Mesodermal cell (in vitro differentiated cells): Measurements from ENCODE around the gene GCNA.
"Not testable (repeated sequence)": the region's sequence is repeated elsewhere in the genome, so short reads cannot be mapped to it uniquely, and the experiment has no call there.

Experiments
- H3K27ac ChIP-seq: 2 replicates; pipeline ENCODE4 v1.7.0; 2013; ENCODE audit warnings: mild to moderate bottlenecking, low read depth, low read length, moderate library complexity; ENCODE audit not compliant: severe bottlenecking
- H3K36me3 ChIP-seq: 2 replicates; pipeline ENCODE4 v1.7.1; 2013; ENCODE audit warnings: mild to moderate bottlenecking, low read length, moderate library complexity; ENCODE audit not compliant: control insufficient read depth, insufficient read depth
- H3K4me1 ChIP-seq: one replicate; pipeline ENCODE4 v1.7.1; 2013; ENCODE audit warnings: mild to moderate bottlenecking, low read length; ENCODE audit not compliant: insufficient read depth, control insufficient read depth, poor library complexity, severe bottlenecking
- H3K4me3 ChIP-seq: 2 replicates; pipeline ENCODE4 v1.7.0; 2013; ENCODE audit warnings: low read length, control low read depth, mild to moderate bottlenecking; ENCODE audit not compliant: insufficient read depth, poor library complexity, severe bottlenecking; ENCODE audit errors: extremely low read depth
- H3K9me3 ChIP-seq: 2 replicates; pipeline ENCODE4 v1.7.1; 2013; ENCODE audit warnings: mild to moderate bottlenecking, low read length, moderate library complexity; ENCODE audit not compliant: control insufficient read depth
- WGBS, 2 experiments: methylation state at CpG; one replicate each; pipeline ENCODE4 v1.1.5; 2013; ENCODE audit warnings: missing lambda C conversion rate in 2 of 2; ENCODE audit not compliant: insufficient coverage in 2 of 2; 5-methylcytosine and 5-hydroxymethylcytosine counted together

Gene GCNA

GRCh38 chrX:71638409-71638808 lies 60.2 kb downstream of the GCNA start:
- Histone ChIP-seq H3K9me3 (no peaks in the 10 kb centered on the region), H3K4me3 (no peak overlapping the region), H3K27ac (no peak overlapping the region), H3K4me1 (peaks cover 5% of the 10 kb centered on the region), H3K36me3 (no peaks in the 10 kb centered on the region)
- WGBS, 2 experiments, result no CpG with 5 or more reads among the region's 4 CpGs

GRCh38 chrX:71640002-71640401 lies 61.8 kb downstream of the GCNA start:
- WGBS, 2 experiments, result 93 to 100% methylated on average over 2 to 3 of the region's 4 CpGs
- Histone ChIP-seq H3K36me3 (no peaks in the 10 kb centered on the region), H3K9me3 (no peaks in the 10 kb centered on the region), H3K4me3 (no peak overlapping the region), H3K27ac (no peak overlapping the region), H3K4me1 (peaks cover 5% of the 10 kb centered on the region)

- not testable (repeated sequence) for H3K4me3 ChIP-seq, H3K36me3 ChIP-seq, H3K9me3 ChIP-seq, H3K27ac ChIP-seq, H3K4me1 ChIP-seq
- WGBS, 2 experiments, result 100% methylated on average over 1 of the region's 6 CpGs; no CpG with 5 or more reads in 1 of the 2 experiments
Measured at GRCh38 chrX:71644406-71644805, 66.2 kb downstream of the GCNA start.

GRCh38 chrX:71650333-71650969 lies 72.2 kb downstream of the GCNA start:
- H3K4me1 ChIP-seq, result no peaks in the 10 kb centered on the region
- no peaks in the 10 kb centered on the region for H3K36me3 ChIP-seq
- H3K27ac ChIP-seq, result no peak overlapping the region
- no peaks in the 10 kb centered on the region for H3K9me3 ChIP-seq
- no peak overlapping the region for H3K4me3 ChIP-seq
- no CpG with 5 or more reads among the region's 4 CpGs for WGBS, 2 experiments

- Histone ChIP-seq H3K9me3 (no peaks in the 10 kb centered on the region), H3K4me1 (no peaks in the 10 kb centered on the region), H3K27ac (no peak overlapping the region), H3K36me3 (no peaks in the 10 kb centered on the region), H3K4me3 (no peak overlapping the region)
- 100% methylated on average over 1 of the region's 2 CpGs; no CpG with 5 or more reads in 1 of the 2 experiments for WGBS, 2 experiments
Measured at GRCh38 chrX:71652405-71652804, 74.2 kb downstream of the GCNA start.

GRCh38 chrX:71653344-71653743 lies 75.1 kb downstream of the GCNA start:
- H3K36me3 ChIP-seq, result no peaks in the 10 kb centered on the region
- 86% methylated on average over 1 of the region's 2 CpGs; no CpG with 5 or more reads in 1 of the 2 experiments for WGBS, 2 experiments

GRCh38 chrX:71657267-71657666 lies 79.0 kb downstream of the GCNA start:
- Histone ChIP-seq H3K36me3 (no peaks in the 10 kb centered on the region), H3K27ac (no peak overlapping the region), H3K4me1 (no peaks in the 10 kb centered on the region), H3K9me3 (no peaks in the 10 kb centered on the region), H3K4me3 (no peak overlapping the region)
- WGBS, 2 experiments, result 100% methylated on average over 1 to 2 of the region's 4 CpGs

More at GRCh38 chrX:71653344-71653743, 75.1 kb downstream of the GCNA start:
- no peak overlapping the region for H3K4me3 ChIP-seq
- H3K27ac ChIP-seq, result no peak overlapping the region
- no peaks in the 10 kb centered on the region for H3K4me1 ChIP-seq
- H3K9me3 ChIP-seq, result no peaks in the 10 kb centered on the region

- H3K9me3 ChIP-seq, result no peaks in the 10 kb centered on the region
- H3K4me3 ChIP-seq, result no peak overlapping the region
- H3K27ac ChIP-seq, result no peak overlapping the region
- no peaks in the 10 kb centered on the region for H3K36me3 ChIP-seq
- H3K4me1 ChIP-seq, result no peaks in the 10 kb centered on the region
- WGBS, 2 experiments, result 86% methylated on average over 1 of the region's 3 CpGs; no CpG with 5 or more reads in 1 of the 2 experiments
Measured at GRCh38 chrX:71659342-71659741, 81.1 kb downstream of the GCNA start.

- Histone ChIP-seq H3K36me3 (no peaks in the 10 kb centered on the region), H3K9me3 (no peaks in the 10 kb centered on the region), H3K4me3 (no peak overlapping the region), H3K27ac (no peak overlapping the region), H3K4me1 (no peaks in the 10 kb centered on the region)
- no CpG with 5 or more reads among the region's 6 CpGs for WGBS, 2 experiments
Measured at GRCh38 chrX:71659959-71660358, 81.7 kb downstream of the GCNA start.

DNA sequence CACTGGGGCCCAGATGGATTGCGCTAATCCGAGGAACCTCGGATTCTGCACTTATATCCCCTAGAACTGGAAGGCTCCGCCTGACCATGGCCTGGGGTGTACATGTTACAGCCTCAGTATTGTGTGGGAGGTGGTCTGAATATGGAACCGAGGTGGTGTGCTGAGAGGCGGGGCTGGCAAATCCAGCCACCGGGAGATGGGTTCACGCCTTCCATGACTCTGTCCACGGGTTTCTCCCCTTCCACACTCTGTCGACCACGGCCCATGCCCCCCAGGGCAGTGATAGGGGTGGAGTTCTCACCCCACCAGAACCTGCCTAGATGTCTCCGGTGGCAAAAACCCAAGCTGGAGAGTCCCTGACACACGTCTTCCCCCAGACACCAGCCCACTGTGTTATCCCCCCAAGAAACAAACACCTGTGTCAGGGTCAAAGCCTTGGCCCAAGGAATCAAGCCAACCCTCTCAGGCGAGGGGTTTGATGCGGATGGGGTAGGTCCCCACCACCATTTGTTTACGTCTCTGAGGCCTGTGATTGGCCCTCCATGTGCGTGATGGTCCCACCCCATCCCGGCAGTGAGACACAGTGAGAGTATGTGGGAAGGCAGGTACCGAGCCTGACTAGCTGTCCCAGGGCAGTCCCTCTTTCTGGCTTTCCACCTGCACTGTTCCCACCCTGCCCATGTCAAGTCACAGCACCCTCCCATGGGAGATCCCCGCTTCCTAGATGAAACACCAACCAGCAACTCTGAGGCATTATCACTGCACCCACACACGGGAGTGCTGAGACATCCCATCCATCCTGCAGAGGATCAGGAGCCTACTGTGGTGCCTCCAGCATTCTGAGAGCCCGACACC lies 82.6 kb downstream of the GCNA start:
- Histone ChIP-seq H3K9me3 (no peaks in the 10 kb centered on the region), H3K4me1 (no peaks in the 10 kb centered on the region), H3K27ac (no peak overlapping the region), H3K4me3 (no peak overlapping the region), H3K36me3 (no peaks in the 10 kb centered on the region)
- 94 to 96% methylated on average over 3 of the region's 22 CpGs for WGBS, 2 experiments

DNA sequence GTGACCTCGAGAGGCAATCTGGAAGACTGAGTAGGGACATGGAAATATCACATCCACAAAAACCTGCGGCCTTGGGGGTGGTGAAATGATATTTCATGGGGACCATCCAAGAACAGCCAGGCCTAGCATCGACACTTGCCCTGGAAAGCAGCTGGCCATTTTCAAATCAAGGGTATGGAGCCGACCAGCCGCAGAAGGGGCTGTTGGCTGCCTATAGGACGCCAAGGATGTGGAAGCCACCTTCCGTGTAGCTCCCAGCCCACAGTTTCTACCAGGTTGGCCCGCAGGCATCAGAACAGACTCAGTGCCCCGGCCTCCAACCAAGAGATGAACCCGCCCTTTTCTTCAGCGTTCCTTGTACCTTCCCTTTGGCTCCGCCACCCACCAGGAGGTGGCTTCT lies 83.7 kb downstream of the GCNA start:
- Histone ChIP-seq H3K4me1 (no peaks in the 10 kb centered on the region), H3K4me3 (no peak overlapping the region), H3K9me3 (no peaks in the 10 kb centered on the region), H3K27ac (no peak overlapping the region), H3K36me3 (no peaks in the 10 kb centered on the region)
- 91 to 95% methylated on average over 6 to 10 of the region's 12 CpGs for WGBS, 2 experiments
